Suprapubic skin (tissue), 4 donors: ENCODE measurements around the gene RFX3. TPM values are rescaled to one million over a fixed set of nuclear protein-coding genes. Genes with fewer than 3 reads are reported as not detected.

Experiments used
- DNase-seq, 2 donors: peaks; one replicate each; pipeline ENCODE4 v3.0.0-alpha.2; 2019; ENCODE audit warnings: low spot score in 2 of 2
- H3K27ac ChIP-seq: fragments of 200-600 bp; sonication (generic); one replicate; pipeline ENCODE4 v1.5.1; 2019
- H3K27me3 ChIP-seq: fragments of 200-600 bp; sonication (generic); one replicate; pipeline ENCODE4 v1.5.1; 2019
- H3K36me3 ChIP-seq: fragments of 200-600 bp; sonication (generic); one replicate; pipeline ENCODE4 v1.5.1; 2019
- H3K4me1 ChIP-seq: fragments of 200-600 bp; sonication (generic); one replicate; pipeline ENCODE4 v1.5.1; 2019
- H3K4me3 ChIP-seq: fragments of 200-600 bp; sonication (generic); one replicate; pipeline ENCODE4 v1.5.1; 2019; ENCODE audit warnings: mild to moderate bottlenecking
- H3K9me3 ChIP-seq: fragments of 200-600 bp; sonication (generic); one replicate; pipeline ENCODE4 v1.5.1; 2019
- EP300 ChIP-seq: sonication (generic); formaldehyde crosslinking; IDR thresholded peaks from one replicate; pipeline ENCODE4 v1.6.1; 2017; ENCODE audit warnings: antibody characterized with exemption
- POLR2A ChIP-seq, 2 donors: fragments of 450-650 bp; IDR thresholded peaks; one replicate each; pipeline ENCODE4 v1.6.1; 2017; ENCODE audit warnings: antibody characterized with exemption in 2 of 2, mild to moderate bottlenecking in 2 of 2, moderate library complexity in 2 of 2
- POLR2AphosphoS5 ChIP-seq, 3 donors: sonication (generic); formaldehyde crosslinking; IDR thresholded peaks; one replicate each; pipeline ENCODE4 v1.6.1; 2017; ENCODE audit warnings: antibody characterized with exemption in 3 of 3
- WGBS: methylation state at CpG from one replicate; pipeline ENCODE4 v1.1.5; 2018; 5-methylcytosine and 5-hydroxymethylcytosine counted together
- total RNA-seq, 4 donors: library from RNA; depleted of rRNA; stranded (reverse); fragments of >200 nt; gene quantifications; one replicate each; pipeline ENCODE4 v1.1.0, GENCODE V29; 2016
- TF ChIP-seq, protein P1 (sequence below), 2 donors: fragments of 200-600 bp in 1 of 2; fragments of 450-650 bp in 1 of 2; sonication (generic) in 1 of 2; IDR thresholded peaks; one replicate each; pipeline ENCODE4 v1.5.1; 2016 to 2019; ENCODE audit warnings: antibody characterized with exemption in 2 of 2, mild to moderate bottlenecking in 1 of 2, moderate library complexity in 1 of 2

Gene RFX3
- total RNA-seq, 4 donors from 2014 or later = 7.7 to 23.5 (median 9.4) TPM

DNA sequence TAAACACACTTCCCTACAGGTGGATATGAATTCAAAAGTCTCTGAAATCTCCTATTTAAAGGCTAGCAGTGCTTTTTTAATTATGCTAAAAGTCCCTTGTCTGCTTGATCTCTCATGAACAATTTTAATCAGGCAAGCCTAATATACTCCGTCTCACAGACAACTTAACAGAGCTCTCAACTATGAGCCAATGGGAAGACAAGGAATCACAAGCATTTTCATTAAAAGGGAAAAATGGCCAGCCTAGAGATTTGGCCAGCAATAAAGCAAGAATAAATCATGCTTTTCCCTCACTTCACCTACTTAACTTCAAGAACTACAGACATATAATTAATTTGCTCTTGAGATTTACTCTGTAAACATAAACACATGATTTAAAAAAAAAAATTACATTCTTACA lies 78.0 kb downstream of the RFX3 start:
- Histone ChIP-seq H3K4me3 (no peak overlapping the region), H3K9me3 (no peaks in the 10 kb centered on the region), H3K4me1 (no peaks in the 10 kb centered on the region), H3K27ac (no peak overlapping the region), H3K27me3 (no peaks in the 10 kb centered on the region), H3K36me3 (no peaks in the 10 kb centered on the region)
- no peak for DNase-seq
- TF ChIP-seq, protein P1, sequence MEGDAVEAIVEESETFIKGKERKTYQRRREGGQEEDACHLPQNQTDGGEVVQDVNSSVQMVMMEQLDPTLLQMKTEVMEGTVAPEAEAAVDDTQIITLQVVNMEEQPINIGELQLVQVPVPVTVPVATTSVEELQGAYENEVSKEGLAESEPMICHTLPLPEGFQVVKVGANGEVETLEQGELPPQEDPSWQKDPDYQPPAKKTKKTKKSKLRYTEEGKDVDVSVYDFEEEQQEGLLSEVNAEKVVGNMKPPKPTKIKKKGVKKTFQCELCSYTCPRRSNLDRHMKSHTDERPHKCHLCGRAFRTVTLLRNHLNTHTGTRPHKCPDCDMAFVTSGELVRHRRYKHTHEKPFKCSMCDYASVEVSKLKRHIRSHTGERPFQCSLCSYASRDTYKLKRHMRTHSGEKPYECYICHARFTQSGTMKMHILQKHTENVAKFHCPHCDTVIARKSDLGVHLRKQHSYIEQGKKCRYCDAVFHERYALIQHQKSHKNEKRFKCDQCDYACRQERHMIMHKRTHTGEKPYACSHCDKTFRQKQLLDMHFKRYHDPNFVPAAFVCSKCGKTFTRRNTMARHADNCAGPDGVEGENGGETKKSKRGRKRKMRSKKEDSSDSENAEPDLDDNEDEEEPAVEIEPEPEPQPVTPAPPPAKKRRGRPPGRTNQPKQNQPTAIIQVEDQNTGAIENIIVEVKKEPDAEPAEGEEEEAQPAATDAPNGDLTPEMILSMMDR (IDR thresholded peaks at IDR 0.05) = no peak
- TF ChIP-seq EP300 (no peak), POLR2AphosphoS5 (IDR thresholded peaks at IDR 0.05) (no peak), POLR2A (IDR thresholded peaks at IDR 0.05) (no peak)
- WGBS = 83% methylated on average over 1 of the region's 1 CpG

DNA sequence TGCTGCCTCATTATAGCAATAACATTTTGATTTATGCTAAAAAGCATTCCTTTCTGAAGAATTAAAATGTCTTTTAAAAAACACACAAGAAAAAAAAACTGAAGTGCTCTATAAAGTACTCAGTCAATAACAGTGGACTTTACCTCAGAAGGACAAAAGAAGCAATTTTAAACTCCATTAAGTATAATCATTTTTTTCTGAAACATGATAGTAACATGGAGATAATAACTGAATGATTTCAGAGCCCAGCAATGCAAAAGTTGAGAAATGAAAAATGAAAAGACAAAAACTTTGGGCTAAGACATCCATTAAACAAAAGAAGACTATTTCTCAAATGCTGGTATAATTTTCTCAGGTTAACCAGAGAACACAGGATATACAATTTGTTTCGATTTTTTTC lies 78.7 kb downstream of the RFX3 start:
- Histone ChIP-seq H3K27me3 (no peaks in the 10 kb centered on the region), H3K36me3 (no peaks in the 10 kb centered on the region), H3K4me1 (no peaks in the 10 kb centered on the region), H3K27ac (no peak overlapping the region), H3K9me3 (no peaks in the 10 kb centered on the region), H3K4me3 (no peak overlapping the region)
- no peak for DNase-seq
- WGBS = 92% methylated on average over 1 of the region's 1 CpG
- no peak for TF ChIP-seq EP300
- TF ChIP-seq POLR2AphosphoS5 (IDR thresholded peaks at IDR 0.05) = no peak
- TF ChIP-seq, protein P1 (IDR thresholded peaks at IDR 0.05) = no peak
- no peak for TF ChIP-seq POLR2A (IDR thresholded peaks at IDR 0.05)

DNA sequence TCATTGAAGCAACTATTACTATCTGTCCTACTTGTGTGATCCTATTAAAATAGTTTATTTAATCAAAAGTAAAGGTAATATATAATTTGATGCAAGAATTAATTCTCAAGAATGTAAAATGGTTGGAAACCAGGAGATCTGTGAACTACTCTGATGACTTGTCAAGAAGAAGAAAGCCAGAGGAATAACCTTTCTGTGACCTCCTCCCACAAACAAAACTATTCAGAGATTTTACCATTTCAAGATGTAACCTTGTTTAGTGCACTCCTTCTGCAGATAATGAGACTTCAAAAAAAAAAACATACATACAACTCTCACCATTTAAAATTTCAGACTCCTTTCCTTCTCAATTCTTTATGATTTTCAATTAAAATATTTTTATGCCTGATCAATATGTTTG lies 79.5 kb downstream of the RFX3 start:
- TF ChIP-seq EP300 = no peak
- TF ChIP-seq, protein P1 (IDR thresholded peaks at IDR 0.05) = no peak
- TF ChIP-seq POLR2A (IDR thresholded peaks at IDR 0.05) = no peak
- no peak for TF ChIP-seq POLR2AphosphoS5 (IDR thresholded peaks at IDR 0.05)
- Histone ChIP-seq H3K4me3 (no peak overlapping the region), H3K9me3 (no peaks in the 10 kb centered on the region), H3K27ac (no peak overlapping the region), H3K36me3 (no peaks in the 10 kb centered on the region), H3K4me1 (no peaks in the 10 kb centered on the region), H3K27me3 (no peaks in the 10 kb centered on the region)
- DNase-seq = no peak

DNA sequence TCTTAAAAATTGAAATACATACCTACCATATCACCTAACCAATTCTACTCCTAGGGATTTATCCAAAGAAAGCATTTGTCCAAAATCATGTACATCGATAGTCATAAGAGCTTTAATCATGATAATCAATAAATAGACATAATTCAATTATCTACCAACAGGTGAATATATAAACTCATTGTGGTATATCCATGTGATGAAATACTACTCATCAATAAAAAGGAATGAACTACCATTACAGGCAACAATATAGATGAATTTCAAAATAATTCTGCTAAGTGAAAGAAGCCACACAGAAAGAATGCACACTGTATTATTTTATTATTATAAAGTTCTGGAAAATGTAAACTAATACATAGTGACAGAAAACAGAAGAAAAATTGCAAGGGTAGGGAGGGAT lies 81.8 kb downstream of the RFX3 start:
- no peaks in the 10 kb centered on the region for H3K4me1 ChIP-seq
- WGBS = 95% methylated on average over 1 of the region's 1 CpG
- no peak for DNase-seq
- no peaks in the 10 kb centered on the region for H3K27me3 ChIP-seq
- TF ChIP-seq POLR2A (IDR thresholded peaks at IDR 0.05) (no peak), EP300 (no peak), POLR2AphosphoS5 (IDR thresholded peaks at IDR 0.05) (no peak)
- TF ChIP-seq, protein P1 (IDR thresholded peaks at IDR 0.05) = no peak
- no peaks in the 10 kb centered on the region for H3K9me3 ChIP-seq
- H3K27ac ChIP-seq = no peak overlapping the region
- H3K36me3 ChIP-seq = no peaks in the 10 kb centered on the region
- no peak overlapping the region for H3K4me3 ChIP-seq

DNA sequence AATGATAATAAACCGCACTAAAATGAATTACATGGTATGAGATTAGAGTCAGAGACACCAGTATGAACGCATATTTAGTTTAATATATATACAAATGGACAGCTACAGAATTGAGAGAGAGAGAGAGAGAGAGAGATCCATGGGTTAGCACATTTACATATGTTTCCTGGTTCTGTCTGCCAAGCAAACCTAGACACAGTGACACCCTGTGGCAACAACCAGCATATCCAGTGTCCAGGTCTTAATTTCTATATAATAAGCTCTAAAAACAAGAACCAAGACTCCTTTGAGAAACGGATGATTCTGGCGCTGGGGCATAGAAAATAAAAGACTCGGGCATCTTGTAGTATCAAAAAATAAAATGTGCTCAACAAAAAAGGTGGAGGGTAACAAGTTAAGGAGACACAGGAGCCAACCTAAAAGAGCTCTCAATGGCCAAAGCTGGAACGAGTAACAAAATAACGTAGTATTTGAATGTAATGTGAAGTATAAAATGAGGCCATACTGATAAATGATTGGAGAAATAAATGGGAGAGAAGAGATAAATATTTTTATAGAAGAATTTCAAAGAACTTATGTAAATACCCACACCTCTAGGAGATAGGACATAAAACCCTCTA lies 84.5 kb downstream of the RFX3 start:
- no peak for DNase-seq
- Histone ChIP-seq H3K4me1 (peaks cover 6% of the 10 kb centered on the region), H3K27ac (no peak overlapping the region), H3K9me3 (no peaks in the 10 kb centered on the region), H3K4me3 (no peak overlapping the region), H3K36me3 (no peaks in the 10 kb centered on the region), H3K27me3 (no peaks in the 10 kb centered on the region)
- WGBS = 89% methylated on average over 7 of the region's 7 CpGs
- TF ChIP-seq, protein P1 (IDR thresholded peaks at IDR 0.05) = peak in 1 of 2 donors; percentile 39
- no peak for TF ChIP-seq POLR2A (IDR thresholded peaks at IDR 0.05)
